ENCODE results near the gene SP140. TPM values are rescaled to one million over a fixed set of nuclear protein-coding genes. Genes with fewer than 3 reads are reported as not detected.

The SP140 gene
- total and polyA plus RNA-seq, 2 of the 13 experiments (the other 11 are each of a cell fraction or from before 2014, with no cell fraction given), result 0.57 to 0.80 TPM

DNA sequence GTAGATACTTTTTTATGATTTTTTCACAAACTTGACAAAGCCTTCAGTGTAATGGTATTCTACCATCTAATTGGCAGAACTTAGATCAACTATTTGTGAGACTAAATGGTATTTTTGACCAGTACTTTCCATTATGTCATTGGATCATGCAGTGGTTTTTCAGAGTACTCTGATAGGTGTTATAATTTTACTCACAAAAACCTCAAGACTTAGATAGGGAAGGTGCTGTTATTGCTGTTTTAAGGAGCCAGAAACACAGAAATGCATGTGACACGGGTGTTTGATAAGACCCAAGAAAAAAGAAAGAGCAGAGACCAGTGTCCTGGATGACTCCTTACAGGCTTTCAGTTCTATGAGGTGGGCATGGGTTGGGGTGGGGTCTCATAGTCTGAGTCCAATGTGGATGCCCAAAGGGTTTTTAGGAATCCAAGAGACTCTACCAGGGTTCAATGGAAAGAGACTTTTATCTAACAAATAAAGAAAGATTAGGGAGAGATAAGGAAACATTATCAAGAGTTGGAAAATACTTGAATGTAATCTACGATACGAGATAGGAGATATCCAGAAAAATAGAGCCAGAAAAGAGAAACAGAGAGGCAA lies 31.3 kb downstream of the SP140 start:
- peaks cover 0 to 10% of the 10 kb centered on the region in 2 experiments; a peak in 1 of 5 replicates for H3K27me3 ChIP-seq (ENCODE audit: control insufficient read depth in 1 of 2, insufficient read depth in 2 of 2, low read length in 2 of 2)
- H3K79me2 ChIP-seq (ENCODE audit: insufficient read depth, low read length), result no peaks in the 10 kb centered on the region
- no peaks in the 10 kb centered on the region for H4K20me1 ChIP-seq (ENCODE audit: insufficient read depth, low read length)
- no TSS peak for BruUV-seq (replicated peaks)
- in situ Hi-C loops (cut with HindIII; ENCODE audit: extremely low pct_ligation_motif_present, low pct_unique_long_range_greater_than_20kb), result no loop called here
- ATAC-seq (no peak), DNase-seq (ENCODE audit: low spot score) (no peak), FAIRE-seq (no peak)
- H3K4me1 ChIP-seq (ENCODE audit: insufficient read depth, low read length), result no peaks in the 10 kb centered on the region
- POLR2A ChIA-PET, result no interaction called here
- intact Hi-C loops (cut with micrococcal nuclease; ENCODE audit: unreplicated experiment), result no loop called here
- no peak for TF ChIP-seq ISL2 (CRISPR knock-in tag; IDR thresholded peaks at IDR 0.05)
- TF ChIP-seq PHF21A (CRISPR knock-in tag; IDR thresholded peaks at IDR 0.05), result no peak
- no peak for TF ChIP-seq KDM3A (CRISPR knock-in tag; IDR thresholded peaks at IDR 0.05; ENCODE audit: low read depth)
- no peak for TF ChIP-seq KLF11 (CRISPR knock-in tag; IDR thresholded peaks at IDR 0.05)
- TF ChIP-seq ZNF761 (CRISPR knock-in tag; conservative IDR thresholded peaks at IDR 0.05), result no peak
- no peak for TF ChIP-seq ATM (IDR thresholded peaks at IDR 0.05; ENCODE audit: borderline replicate concordance)
- TF ChIP-seq ZNF496 (CRISPR knock-in tag; IDR thresholded peaks at IDR 0.05; ENCODE audit: insufficient replicate concordance), result no peak
- 3% methylated on average over 3 of the region's 3 CpGs for WGBS (ENCODE audit: low lambda C conversion rate)
- H3K4me3 ChIP-seq (replicated peaks in 1 of 3; ENCODE audit: insufficient read depth in 1 of 3, low read depth in 2 of 3, low read length in 3 of 3), result no peak overlapping the region
- H3K9me3 ChIP-seq (ENCODE audit: low read length), result no peaks in the 10 kb centered on the region
- H3K27ac ChIP-seq (ENCODE audit: extremely low read length, insufficient read depth, low read length), result no peak overlapping the region
- H3K4me2 ChIP-seq (ENCODE audit: low read depth, low read length), result no peak overlapping the region
- no peak overlapping the region for H3K9ac ChIP-seq (ENCODE audit: insufficient read depth, low read depth, low read length)
- no peak overlapping the region for H2AFZ ChIP-seq (ENCODE audit: low read length)
- no peaks in the 10 kb centered on the region for H3K36me3 ChIP-seq (replicated peaks in 1 of 2; ENCODE audit: control insufficient read depth in 1 of 2, insufficient read depth in 2 of 2, low read length in 2 of 2)
- CTCF ChIA-PET (ENCODE audit: low intra/inter-chr PET ratio, low total read pairs), result no interaction called here

- intact Hi-C loops (cut with micrococcal nuclease; ENCODE audit: unreplicated experiment), result no loop called here
- no TSS peak for BruUV-seq (replicated peaks)
- H3K4me2 ChIP-seq (ENCODE audit: low read depth, low read length), result no peak overlapping the region
- no peak overlapping the region for H2AFZ ChIP-seq (ENCODE audit: low read length)
- no peak overlapping the region for H3K4me3 ChIP-seq (replicated peaks in 1 of 3; ENCODE audit: insufficient read depth in 1 of 3, low read depth in 2 of 3, low read length in 3 of 3)
- FAIRE-seq (no peak), ATAC-seq (no peak), DNase-seq (ENCODE audit: low spot score) (no peak)
- WGBS (ENCODE audit: low lambda C conversion rate), result 26% methylated on average over 4 of the region's 4 CpGs
- H3K27me3 ChIP-seq (ENCODE audit: control insufficient read depth in 1 of 2, insufficient read depth in 2 of 2, low read length in 2 of 2), result peaks cover 0 to 4% of the 10 kb centered on the region in 2 experiments; a peak in 2 of 5 replicates
- no peaks in the 10 kb centered on the region for H4K20me1 ChIP-seq (ENCODE audit: insufficient read depth, low read length)
- H3K27ac ChIP-seq (ENCODE audit: extremely low read length, insufficient read depth, low read length), result no peak overlapping the region
- no peak overlapping the region for H3K9ac ChIP-seq (ENCODE audit: insufficient read depth, low read depth, low read length)
- H3K4me1 ChIP-seq (ENCODE audit: insufficient read depth, low read length), result no peaks in the 10 kb centered on the region
- H3K9me3 ChIP-seq (ENCODE audit: low read length), result no peaks in the 10 kb centered on the region
- ChIA-PET CTCF (ENCODE audit: low intra/inter-chr PET ratio, low total read pairs) (no interaction called here), POLR2A (no interaction called here)
- in situ Hi-C loops (cut with HindIII; ENCODE audit: extremely low pct_ligation_motif_present, low pct_unique_long_range_greater_than_20kb), result no loop called here
- H3K79me2 ChIP-seq (ENCODE audit: insufficient read depth, low read length), result no peaks in the 10 kb centered on the region
- no peaks in the 10 kb centered on the region for H3K36me3 ChIP-seq (replicated peaks in 1 of 2; ENCODE audit: control insufficient read depth in 1 of 2, insufficient read depth in 2 of 2, low read length in 2 of 2)
- TF ChIP-seq, protein P1, sequence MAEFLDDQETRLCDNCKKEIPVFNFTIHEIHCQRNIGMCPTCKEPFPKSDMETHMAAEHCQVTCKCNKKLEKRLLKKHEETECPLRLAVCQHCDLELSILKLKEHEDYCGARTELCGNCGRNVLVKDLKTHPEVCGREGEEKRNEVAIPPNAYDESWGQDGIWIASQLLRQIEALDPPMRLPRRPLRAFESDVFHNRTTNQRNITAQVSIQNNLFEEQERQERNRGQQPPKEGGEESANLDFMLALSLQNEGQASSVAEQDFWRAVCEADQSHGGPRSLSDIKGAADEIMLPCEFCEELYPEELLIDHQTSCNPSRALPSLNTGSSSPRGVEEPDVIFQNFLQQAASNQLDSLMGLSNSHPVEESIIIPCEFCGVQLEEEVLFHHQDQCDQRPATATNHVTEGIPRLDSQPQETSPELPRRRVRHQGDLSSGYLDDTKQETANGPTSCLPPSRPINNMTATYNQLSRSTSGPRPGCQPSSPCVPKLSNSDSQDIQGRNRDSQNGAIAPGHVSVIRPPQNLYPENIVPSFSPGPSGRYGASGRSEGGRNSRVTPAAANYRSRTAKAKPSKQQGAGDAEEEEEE (CRISPR knock-in tag; IDR thresholded peaks at IDR 0.05; ENCODE audit: borderline replicate concordance), result no peak
- TF ChIP-seq GPN1 (CRISPR knock-in tag; IDR thresholded peaks at IDR 0.05; ENCODE audit: borderline replicate concordance), result no peak
- TF ChIP-seq PLRG1 (conservative IDR thresholded peaks at IDR 0.05), result no peak
- TF ChIP-seq MATR3 (CRISPR knock-in tag; IDR thresholded peaks at IDR 0.05), result no peak
- no peak for TF ChIP-seq ZBTB7A (CRISPR knock-in tag; IDR thresholded peaks at IDR 0.05)
- no peak for TF ChIP-seq ZNF160 (CRISPR knock-in tag; IDR thresholded peaks at IDR 0.05)
- no peak for TF ChIP-seq ZFY (CRISPR knock-in tag; IDR thresholded peaks at IDR 0.05)
- TF ChIP-seq SNRNP70 (IDR thresholded peaks at IDR 0.05; ENCODE audit: low read depth, low read length), result no peak
- TF ChIP-seq PITX1 (CRISPR knock-in tag; IDR thresholded peaks at IDR 0.05), result no peak
- TF ChIP-seq ISL2 (CRISPR knock-in tag; IDR thresholded peaks at IDR 0.05), result no peak
- no peak for TF ChIP-seq FOXP4 (CRISPR knock-in tag; IDR thresholded peaks at IDR 0.05)
- TF ChIP-seq KDM6A (CRISPR knock-in tag; IDR thresholded peaks at IDR 0.05; ENCODE audit: low read depth), result no peak
Observed at GRCh38 chr2:230258483-230258882, 32.9 kb downstream of the SP140 start.
